ENCODE data around the gene METTL17. TPM values are rescaled to one million over a fixed set of nuclear protein-coding genes. Genes with fewer than 3 reads are reported as not detected.

The METTL17 gene
- total and polyA plus RNA-seq, 9 of the 15 experiments (the other 6 are each of a cell fraction or from before 2014, with no cell fraction given), result 65.6 to 150 (median 90.0) TPM

DNA sequence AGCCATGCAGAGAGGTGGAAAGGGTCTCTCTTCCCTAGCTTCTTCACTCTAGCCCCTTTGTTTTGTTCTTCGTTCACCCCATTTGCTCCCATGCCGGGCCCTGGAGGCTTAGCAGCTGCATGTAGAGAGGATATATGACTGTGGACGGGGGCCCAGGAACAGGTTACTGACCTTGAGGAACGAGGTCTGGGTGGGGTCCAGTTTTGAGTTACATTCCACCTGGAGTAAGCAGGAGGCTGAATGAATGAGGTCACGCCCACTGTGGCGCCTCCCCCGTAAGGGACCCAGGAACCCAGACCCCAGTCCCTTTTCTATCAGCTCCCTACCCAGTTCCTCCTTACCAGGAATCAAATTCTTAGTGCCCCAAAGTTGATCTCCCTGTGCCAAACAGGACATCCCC, 28.5 kb downstream of the METTL17 start (continued):
- TF ChIP-seq ZNF589 (CRISPR knock-in tag; IDR thresholded peaks at IDR 0.05; ENCODE audit: low read depth) (no peak), MEF2A (IDR thresholded peaks at IDR 0.05; ENCODE audit: control insufficient read depth, low read depth, low read length) (no peak), MYNN (IDR thresholded peaks at IDR 0.05) (no peak), MYNN (CRISPR knock-in tag; IDR thresholded peaks at IDR 0.05) (no peak), TAF7 (tag; IDR thresholded peaks at IDR 0.05) (no peak), FOXP1 (CRISPR knock-in tag; IDR thresholded peaks at IDR 0.05) (no peak)
- TF ChIP-seq, protein P1, sequence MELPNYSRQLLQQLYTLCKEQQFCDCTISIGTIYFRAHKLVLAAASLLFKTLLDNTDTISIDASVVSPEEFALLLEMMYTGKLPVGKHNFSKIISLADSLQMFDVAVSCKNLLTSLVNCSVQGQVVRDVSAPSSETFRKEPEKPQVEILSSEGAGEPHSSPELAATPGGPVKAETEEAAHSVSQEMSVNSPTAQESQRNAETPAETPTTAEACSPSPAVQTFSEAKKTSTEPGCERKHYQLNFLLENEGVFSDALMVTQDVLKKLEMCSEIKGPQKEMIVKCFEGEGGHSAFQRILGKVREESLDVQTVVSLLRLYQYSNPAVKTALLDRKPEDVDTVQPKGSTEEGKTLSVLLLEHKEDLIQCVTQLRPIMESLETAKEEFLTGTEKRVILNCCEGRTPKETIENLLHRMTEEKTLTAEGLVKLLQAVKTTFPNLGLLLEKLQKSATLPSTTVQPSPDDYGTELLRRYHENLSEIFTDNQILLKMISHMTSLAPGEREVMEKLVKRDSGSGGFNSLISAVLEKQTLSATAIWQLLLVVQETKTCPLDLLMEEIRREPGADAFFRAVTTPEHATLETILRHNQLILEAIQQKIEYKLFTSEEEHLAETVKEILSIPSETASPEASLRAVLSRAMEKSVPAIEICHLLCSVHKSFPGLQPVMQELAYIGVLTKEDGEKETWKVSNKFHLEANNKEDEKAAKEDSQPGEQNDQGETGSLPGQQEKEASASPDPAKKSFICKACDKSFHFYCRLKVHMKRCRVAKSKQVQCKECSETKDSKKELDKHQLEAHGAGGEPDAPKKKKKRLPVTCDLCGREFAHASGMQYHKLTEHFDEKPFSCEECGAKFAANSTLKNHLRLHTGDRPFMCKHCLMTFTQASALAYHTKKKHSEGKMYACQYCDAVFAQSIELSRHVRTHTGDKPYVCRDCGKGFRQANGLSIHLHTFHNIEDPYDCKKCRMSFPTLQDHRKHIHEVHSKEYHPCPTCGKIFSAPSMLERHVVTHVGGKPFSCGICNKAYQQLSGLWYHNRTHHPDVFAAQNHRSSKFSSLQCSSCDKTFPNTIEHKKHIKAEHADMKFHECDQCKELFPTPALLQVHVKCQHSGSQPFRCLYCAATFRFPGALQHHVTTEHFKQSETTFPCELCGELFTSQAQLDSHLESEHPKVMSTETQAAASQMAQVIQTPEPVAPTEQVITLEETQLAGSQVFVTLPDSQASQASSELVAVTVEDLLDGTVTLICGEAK (IDR thresholded peaks at IDR 0.05), result no peak
- TF ChIP-seq, protein P1 (CRISPR knock-in tag; IDR thresholded peaks at IDR 0.05), result no peak

Data from K562 (cell line).